Ishikawa (cell line): ENCODE results near the gene CEP120.

Experiments used
- CEBPB ChIP-seq: IDR thresholded peaks from 2 replicates; pipeline ENCODE4 v1.6.1; 2012
- CREB1 ChIP-seq: IDR thresholded peaks from 2 replicates; pipeline ENCODE4 v1.6.1; 2012; ENCODE audit warnings: low read depth
- EGR1 ChIP-seq: IDR thresholded peaks from 2 replicates; pipeline ENCODE4 v1.6.1; 2012
- EP300 ChIP-seq: IDR thresholded peaks from 2 replicates; pipeline ENCODE4 v1.6.1; 2012; ENCODE audit warnings: borderline replicate concordance
- FOXM1 ChIP-seq: IDR thresholded peaks from 2 replicates; pipeline ENCODE4 v1.6.1; 2012; ENCODE audit warnings: low read depth, borderline replicate concordance
- NFIC ChIP-seq: IDR thresholded peaks from 2 replicates; pipeline ENCODE4 v1.6.1; 2012
- RAD21 ChIP-seq: IDR thresholded peaks from 2 replicates; pipeline ENCODE4 v1.6.1; 2012; ENCODE audit warnings: low read depth
- TAF1 ChIP-seq: IDR thresholded peaks from 2 replicates; pipeline ENCODE4 v1.6.1; 2012; ENCODE audit warnings: low read depth, mild to moderate bottlenecking
- TCF12 ChIP-seq: IDR thresholded peaks from 2 replicates; pipeline ENCODE4 v1.6.1; 2012; ENCODE audit warnings: low read depth
- TEAD4 ChIP-seq: IDR thresholded peaks from 2 replicates; pipeline ENCODE4 v1.6.1; 2012
- YY1 ChIP-seq: IDR thresholded peaks from 2 replicates; pipeline ENCODE4 v1.6.1; 2012; ENCODE audit warnings: low read depth
- ZBTB7A ChIP-seq: IDR thresholded peaks from 2 replicates; pipeline ENCODE4 v1.6.1; 2012; ENCODE audit warnings: low read depth
- TF ChIP-seq, protein P1 (sequence below): IDR thresholded peaks from 2 replicates; pipeline ENCODE4 v1.6.1; 2012; ENCODE audit warnings: low read depth, mild to moderate bottlenecking
- TF ChIP-seq, protein P2 (sequence below): IDR thresholded peaks from 2 replicates; pipeline ENCODE4 v1.6.1; 2012
- TF ChIP-seq, protein P3 (sequence below): IDR thresholded peaks from 2 replicates; pipeline ENCODE4 v1.6.1; 2012

Gene CEP120

DNA sequence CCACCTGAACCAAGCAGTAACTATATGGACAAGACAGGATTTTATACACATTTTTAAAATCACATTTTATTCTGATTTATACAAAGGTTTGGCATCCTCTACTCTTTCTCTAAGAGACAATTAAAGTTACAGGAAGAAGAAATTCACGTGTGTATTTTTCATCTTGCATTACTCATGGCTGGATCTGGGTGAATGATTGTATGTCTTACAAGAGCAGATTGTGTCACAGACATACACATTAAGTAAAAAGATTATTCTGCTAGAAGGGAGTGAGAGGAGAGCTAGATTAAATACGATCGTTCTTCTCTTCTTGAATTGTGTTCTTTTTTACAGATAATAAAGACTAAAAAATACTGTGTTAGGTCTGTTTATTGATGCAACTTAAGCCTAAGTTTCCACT is 20.8 kb upstream of the CEP120 start:
- no peak for TF ChIP-seq EGR1
- TF ChIP-seq, protein P1, sequence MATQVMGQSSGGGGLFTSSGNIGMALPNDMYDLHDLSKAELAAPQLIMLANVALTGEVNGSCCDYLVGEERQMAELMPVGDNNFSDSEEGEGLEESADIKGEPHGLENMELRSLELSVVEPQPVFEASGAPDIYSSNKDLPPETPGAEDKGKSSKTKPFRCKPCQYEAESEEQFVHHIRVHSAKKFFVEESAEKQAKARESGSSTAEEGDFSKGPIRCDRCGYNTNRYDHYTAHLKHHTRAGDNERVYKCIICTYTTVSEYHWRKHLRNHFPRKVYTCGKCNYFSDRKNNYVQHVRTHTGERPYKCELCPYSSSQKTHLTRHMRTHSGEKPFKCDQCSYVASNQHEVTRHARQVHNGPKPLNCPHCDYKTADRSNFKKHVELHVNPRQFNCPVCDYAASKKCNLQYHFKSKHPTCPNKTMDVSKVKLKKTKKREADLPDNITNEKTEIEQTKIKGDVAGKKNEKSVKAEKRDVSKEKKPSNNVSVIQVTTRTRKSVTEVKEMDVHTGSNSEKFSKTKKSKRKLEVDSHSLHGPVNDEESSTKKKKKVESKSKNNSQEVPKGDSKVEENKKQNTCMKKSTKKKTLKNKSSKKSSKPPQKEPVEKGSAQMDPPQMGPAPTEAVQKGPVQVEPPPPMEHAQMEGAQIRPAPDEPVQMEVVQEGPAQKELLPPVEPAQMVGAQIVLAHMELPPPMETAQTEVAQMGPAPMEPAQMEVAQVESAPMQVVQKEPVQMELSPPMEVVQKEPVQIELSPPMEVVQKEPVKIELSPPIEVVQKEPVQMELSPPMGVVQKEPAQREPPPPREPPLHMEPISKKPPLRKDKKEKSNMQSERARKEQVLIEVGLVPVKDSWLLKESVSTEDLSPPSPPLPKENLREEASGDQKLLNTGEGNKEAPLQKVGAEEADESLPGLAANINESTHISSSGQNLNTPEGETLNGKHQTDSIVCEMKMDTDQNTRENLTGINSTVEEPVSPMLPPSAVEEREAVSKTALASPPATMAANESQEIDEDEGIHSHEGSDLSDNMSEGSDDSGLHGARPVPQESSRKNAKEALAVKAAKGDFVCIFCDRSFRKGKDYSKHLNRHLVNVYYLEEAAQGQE: no peak
- TF ChIP-seq, protein P2, sequence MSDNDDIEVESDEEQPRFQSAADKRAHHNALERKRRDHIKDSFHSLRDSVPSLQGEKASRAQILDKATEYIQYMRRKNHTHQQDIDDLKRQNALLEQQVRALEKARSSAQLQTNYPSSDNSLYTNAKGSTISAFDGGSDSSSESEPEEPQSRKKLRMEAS: no peak

DNA sequence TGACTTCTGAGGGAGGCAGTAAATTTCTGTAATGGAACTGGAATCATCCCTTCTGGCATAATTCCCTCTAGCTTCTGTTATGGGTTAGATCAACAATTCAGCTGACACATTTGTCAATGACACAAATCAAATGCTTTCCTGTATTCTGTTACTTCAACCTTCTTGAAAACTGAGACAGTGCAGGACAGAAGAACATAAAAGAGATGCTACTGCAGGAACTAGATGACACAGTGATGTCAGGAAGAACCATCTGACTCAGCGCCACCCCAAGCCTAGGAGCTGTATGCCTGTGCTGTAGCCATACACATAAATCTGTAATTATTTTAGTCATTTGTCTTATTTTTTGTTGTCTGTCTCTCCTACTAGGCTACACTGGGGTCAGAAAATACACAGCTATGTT is 18.2 kb upstream of the CEP120 start:
- TF ChIP-seq, protein P1: no peak
- TF ChIP-seq TAF1 (no peak), CEBPB (no peak), CREB1 (no peak), TEAD4 (no peak), NFIC (no peak), FOXM1 (no peak), EP300 (no peak), RAD21 (no peak)
- TF ChIP-seq, protein P3, sequence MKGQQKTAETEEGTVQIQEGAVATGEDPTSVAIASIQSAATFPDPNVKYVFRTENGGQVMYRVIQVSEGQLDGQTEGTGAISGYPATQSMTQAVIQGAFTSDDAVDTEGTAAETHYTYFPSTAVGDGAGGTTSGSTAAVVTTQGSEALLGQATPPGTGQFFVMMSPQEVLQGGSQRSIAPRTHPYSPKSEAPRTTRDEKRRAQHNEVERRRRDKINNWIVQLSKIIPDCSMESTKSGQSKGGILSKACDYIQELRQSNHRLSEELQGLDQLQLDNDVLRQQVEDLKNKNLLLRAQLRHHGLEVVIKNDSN: no peak

DNA sequence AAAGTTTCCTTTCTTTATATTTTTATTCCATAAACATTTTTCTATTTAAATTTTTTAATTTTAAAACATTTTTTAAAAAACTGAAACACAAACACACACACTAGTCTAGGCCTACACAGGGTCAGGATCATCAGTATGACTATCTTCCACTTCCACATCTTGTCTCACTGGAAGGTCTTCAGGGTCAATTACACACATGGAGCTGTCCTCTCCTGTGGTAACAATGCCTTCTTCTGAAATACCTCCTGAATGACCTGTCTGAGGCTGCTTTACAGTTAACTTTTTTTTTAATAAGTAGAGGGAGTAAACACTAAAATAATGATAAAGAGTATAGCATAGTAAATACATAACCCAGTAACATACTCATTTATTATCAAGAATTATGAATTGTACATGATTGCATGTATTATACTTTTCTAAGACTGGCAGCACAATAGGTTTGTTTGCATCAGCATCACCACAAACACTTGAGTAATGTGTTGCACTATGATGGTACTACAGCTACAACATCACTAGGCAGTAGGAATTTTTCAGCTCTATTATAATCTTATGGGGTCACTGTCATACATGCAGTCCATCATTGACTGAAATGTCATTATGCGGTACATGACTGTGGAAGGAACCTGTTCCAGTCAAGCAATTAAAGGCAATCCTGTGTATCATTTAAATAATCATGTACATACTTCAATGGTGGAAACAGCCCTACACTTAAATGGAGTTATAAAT is 17.4 kb upstream of the CEP120 start:
- TF ChIP-seq, protein P3: no peak
- no peak for TF ChIP-seq RAD21
- TF ChIP-seq TAF1: no peak
- no peak for TF ChIP-seq YY1
- TF ChIP-seq EGR1: no peak
- no peak for TF ChIP-seq CEBPB
- no peak for TF ChIP-seq TCF12
- TF ChIP-seq, protein P1: no peak
- no peak for TF ChIP-seq FOXM1
- no peak for TF ChIP-seq ZBTB7A
- TF ChIP-seq, protein P2: no peak
- TF ChIP-seq CREB1: no peak

DNA sequence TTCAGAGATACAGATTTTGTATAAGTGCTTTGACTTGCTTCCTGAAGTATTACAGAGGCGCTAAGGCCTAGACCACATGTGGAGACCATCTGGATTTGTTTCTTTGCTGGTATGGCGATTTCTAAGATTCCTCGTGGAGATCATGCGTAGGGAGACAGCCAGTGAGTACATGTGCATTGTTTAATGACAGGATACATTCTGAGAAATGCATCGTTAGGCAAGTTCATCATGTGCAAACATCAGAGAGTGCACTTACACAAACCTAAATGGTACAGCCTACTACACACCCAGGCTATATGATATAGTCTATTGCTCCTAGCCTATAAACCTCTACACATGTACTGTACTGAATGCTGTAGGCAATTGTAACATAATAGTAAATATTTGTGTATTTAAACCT is 16.5 kb upstream of the CEP120 start:
- TF ChIP-seq RAD21 (no peak), YY1 (no peak), ZBTB7A (no peak), TEAD4 (no peak), FOXM1 (no peak), NFIC (no peak), EGR1 (no peak)
- TF ChIP-seq, protein P3: no peak

DNA sequence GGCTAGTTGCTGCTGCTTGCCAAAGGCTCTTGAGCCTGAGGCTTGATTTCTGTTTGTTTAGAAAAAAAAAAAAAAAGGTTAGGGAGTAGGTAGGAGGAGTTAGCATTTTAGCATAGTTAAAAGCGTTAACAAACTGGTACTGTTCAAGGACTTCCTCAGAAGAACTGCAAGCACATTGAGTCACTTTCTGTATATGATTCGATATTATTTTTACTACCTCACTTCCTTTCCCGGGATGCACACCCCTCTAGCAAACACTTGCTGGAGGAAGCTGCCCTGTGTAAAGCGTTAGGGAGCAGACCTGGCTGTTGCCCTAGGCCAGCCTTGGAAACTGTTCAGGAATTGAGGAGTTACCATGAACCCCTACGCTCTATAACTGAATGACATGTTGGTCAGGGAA is 15.7 kb upstream of the CEP120 start:
- TF ChIP-seq ZBTB7A (no peak), EGR1 (no peak), TCF12 (no peak), RAD21 (no peak), CREB1 (no peak), CEBPB (no peak), TAF1 (no peak), EP300 (no peak), YY1 (no peak)
- TF ChIP-seq, protein P2: no peak
